GM12865 (cell line): ENCODE data around the gene AFF2.
A peak's percentile ranks its signal among the peaks of the same experiment; 100 is the strongest.

ENCODE experiments used
- DNase-seq: peaks from one replicate; pipeline ENCODE4 v3.0.0; 2010; ENCODE audit warnings: low read depth
- H3K4me3 ChIP-seq: 2 replicates; pipeline ENCODE4 v1.5.1; 2011; ENCODE audit warnings: mild to moderate bottlenecking, low read depth, low read length, control low read depth
- TF ChIP-seq, protein P1 (sequence below): IDR thresholded peaks from 2 replicates; pipeline ENCODE4 v1.5.1; 2011; ENCODE audit warnings: low read length, control low read depth, low read depth, inconsistent platforms; ENCODE audit not compliant: insufficient read depth; ENCODE audit errors: missing control alignments

Gene AFF2

DNA sequence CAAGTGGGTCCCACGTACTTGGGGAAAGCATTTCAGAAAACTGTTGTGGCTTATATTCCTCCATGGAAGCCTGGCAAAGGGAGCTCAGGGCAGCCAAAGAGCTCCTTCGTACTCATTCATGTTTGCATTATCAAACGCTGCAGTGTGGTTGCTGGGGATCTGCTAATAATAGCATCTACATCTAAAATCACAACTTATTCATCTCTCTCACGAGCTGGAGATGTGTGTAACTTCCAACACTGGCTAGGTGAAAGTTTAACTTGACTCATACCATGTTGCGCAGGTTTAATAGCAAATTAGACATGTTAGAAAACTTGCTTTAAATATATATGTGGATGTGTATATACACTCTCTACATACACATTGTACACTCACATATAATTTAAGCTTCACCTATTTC is 415.1 kb downstream of the AFF2 start:
- H3K4me3 ChIP-seq: peak overlapping the region; percentile 6; the same call in 1 of the 2 replicates
- peak; percentile 49 for DNase-seq
- TF ChIP-seq, protein P1, sequence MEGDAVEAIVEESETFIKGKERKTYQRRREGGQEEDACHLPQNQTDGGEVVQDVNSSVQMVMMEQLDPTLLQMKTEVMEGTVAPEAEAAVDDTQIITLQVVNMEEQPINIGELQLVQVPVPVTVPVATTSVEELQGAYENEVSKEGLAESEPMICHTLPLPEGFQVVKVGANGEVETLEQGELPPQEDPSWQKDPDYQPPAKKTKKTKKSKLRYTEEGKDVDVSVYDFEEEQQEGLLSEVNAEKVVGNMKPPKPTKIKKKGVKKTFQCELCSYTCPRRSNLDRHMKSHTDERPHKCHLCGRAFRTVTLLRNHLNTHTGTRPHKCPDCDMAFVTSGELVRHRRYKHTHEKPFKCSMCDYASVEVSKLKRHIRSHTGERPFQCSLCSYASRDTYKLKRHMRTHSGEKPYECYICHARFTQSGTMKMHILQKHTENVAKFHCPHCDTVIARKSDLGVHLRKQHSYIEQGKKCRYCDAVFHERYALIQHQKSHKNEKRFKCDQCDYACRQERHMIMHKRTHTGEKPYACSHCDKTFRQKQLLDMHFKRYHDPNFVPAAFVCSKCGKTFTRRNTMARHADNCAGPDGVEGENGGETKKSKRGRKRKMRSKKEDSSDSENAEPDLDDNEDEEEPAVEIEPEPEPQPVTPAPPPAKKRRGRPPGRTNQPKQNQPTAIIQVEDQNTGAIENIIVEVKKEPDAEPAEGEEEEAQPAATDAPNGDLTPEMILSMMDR: no peak

DNA sequence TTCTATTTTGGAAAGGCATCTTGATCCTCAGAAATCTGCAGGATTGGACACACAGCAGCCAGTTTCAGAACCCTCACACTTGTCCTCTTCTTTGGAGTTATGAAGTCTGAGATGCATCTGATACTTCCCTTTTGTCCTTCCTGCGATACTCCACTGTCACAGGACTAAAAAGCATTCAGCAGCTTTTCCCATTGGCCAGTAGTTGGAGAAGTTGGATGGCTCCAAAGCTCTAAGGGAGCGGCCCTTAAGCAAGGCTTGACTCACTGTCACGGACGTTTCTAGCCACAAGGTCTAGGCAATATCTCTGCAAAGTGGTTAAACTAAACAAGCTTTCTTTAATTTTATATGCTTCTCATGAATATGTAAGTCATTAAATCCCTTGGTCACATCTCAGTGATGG is 417.0 kb downstream of the AFF2 start:
- TF ChIP-seq, protein P1: no peak
- H3K4me3 ChIP-seq: no peak overlapping the region
- no peak for DNase-seq

DNA sequence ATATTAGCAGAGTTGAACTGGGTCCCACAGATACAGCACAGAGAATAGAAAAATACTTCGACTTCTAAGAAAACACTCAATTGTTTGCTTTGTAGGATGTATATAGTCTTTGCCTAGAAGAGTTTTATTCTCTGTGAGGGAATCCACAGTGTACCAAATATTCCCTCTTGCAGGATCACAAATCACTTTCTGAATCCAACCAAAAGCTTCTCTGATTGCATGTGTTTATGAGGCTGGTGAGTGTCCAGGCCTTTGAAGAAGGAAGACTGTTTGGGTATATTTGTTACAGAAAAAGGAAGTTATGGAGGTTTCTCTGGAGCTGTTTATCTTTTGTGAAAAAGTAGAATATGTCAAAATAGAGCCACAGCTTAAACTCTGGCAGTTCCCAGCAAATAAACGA is 423.2 kb downstream of the AFF2 start:
- TF ChIP-seq, protein P1: no peak
- no peak for DNase-seq
- H3K4me3 ChIP-seq: no peak overlapping the region

DNA sequence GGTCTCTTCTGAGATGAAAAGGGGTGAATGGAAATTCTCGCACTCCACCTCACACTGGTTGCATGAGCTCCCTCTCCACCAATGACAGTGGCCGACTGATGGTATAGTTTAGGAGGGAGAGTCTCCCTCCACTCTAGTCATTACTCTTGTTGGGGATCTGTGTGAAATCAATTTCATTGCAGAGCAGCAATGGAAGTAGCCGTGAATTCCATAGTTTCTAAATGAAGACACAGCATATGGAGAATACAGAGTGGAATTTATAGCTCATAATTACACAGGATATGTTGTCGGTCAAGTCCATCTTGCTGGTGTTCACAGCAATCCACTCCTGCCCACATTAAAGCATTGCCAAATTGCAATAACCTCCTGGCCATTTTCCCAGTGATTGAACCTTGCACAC is 426.0 kb downstream of the AFF2 start:
- no peak for DNase-seq
- no peak overlapping the region for H3K4me3 ChIP-seq
- TF ChIP-seq, protein P1: no peak

DNA sequence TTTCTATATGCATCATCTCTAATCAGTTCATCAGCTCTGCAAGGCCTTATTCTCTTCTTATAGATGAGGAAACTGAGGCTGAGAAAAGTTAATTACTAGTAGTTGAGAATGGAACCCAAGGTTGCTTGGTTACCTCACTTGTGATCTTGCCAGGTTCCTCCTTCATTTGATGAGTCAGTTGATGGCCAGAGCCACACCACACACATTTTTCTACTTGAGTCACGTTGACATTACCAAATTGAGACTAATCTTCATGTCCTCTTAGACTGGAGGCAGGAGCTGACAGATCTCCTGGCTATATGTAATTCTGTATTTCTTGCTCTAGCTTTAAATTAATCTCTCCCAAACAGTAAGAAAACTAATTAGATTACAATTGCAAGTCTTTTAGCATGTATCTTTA is 428.4 kb downstream of the AFF2 start:
- H3K4me3 ChIP-seq: no peak overlapping the region
- no peak for DNase-seq
- TF ChIP-seq, protein P1: no peak

DNA sequence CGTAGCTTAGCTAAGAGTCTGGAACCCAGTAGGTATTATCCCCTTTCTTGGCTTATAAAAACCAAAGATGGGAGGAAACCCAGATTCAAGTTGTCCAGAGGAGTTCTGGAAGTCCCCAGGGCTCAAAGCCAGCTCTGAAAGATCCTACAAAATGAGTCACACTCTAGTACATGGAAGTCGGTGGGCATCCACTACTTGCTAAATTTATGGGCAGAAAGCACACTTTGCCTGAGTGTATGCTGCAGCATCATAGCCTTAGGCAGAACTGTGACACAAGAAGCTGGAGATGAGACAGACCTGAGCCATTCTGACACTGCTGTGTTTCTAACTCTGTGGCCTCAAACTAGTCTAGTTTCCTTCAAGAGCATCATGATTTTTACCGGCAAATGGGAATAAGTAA is 429.3 kb downstream of the AFF2 start:
- H3K4me3 ChIP-seq: no peak overlapping the region
- TF ChIP-seq, protein P1: no peak
- DNase-seq: no peak

DNA sequence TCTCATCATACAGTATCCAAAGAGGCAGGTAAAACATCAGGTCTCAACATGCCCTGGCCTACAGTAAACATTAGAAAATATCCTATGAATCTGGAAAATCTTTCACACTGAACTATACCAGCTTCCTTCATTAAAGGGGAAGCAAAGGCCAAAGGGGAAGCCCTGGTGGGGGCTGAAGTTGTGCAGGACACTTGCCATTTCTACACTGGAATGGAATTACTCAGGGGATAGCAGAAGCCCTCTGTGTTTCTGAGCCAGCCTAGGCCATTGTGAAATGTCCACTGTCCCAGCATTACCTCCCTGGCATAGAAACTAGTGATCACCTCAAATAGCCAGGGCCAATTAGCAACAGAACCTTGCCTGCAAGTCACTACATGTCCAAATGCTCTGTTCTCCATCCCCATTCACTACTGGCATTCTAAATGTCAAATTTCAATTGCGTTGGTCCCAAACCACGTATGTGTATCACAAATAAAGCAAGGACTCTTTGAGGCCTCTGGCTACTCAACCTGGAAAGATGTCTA is 429.9 kb downstream of the AFF2 start:
- no peak overlapping the region for H3K4me3 ChIP-seq
- DNase-seq: no peak
- TF ChIP-seq, protein P1: no peak
